Measurements from ENCODE around the gene CLK4.

Gene CLK4

GRCh38 chr5:178606269-178606668 is 20.6 kb downstream of the CLK4 start:
- in situ Hi-C loops (cut with MboI; ENCODE audit: low pct_unique_long_range_greater_than_20kb, low sequenced_read_pairs, unreplicated experiment) = no loop called here
- no peak for TF ChIP-seq CTCF (IDR thresholded peaks at IDR 0.05; ENCODE audit: extremely low read depth, insufficient read depth, missing control alignments)

GRCh38 chr5:178605788-178606187 is 21.1 kb downstream of the CLK4 start:
- DNase-seq (ENCODE audit: low spot score) = no peak
- TF ChIP-seq CTCF (IDR thresholded peaks at IDR 0.05; ENCODE audit: extremely low read depth, insufficient read depth, missing control alignments) = no peak
- in situ Hi-C loops (cut with MboI; ENCODE audit: low pct_unique_long_range_greater_than_20kb, low sequenced_read_pairs, unreplicated experiment) = no loop called here

More at GRCh38 chr5:178606269-178606668, 20.6 kb downstream of the CLK4 start:
- DNase-seq (ENCODE audit: low spot score) = no peak

GRCh38 chr5:178602752-178603151 is 24.1 kb downstream of the CLK4 start:
- no peak for DNase-seq (ENCODE audit: low spot score)
- no peak for TF ChIP-seq CTCF (IDR thresholded peaks at IDR 0.05; ENCODE audit: extremely low read depth, insufficient read depth, missing control alignments)
- in situ Hi-C loops (cut with MboI; ENCODE audit: low pct_unique_long_range_greater_than_20kb, low sequenced_read_pairs, unreplicated experiment) = no loop called here

GRCh38 chr5:178595750-178596149 is 31.1 kb downstream of the CLK4 start:
- no peak for DNase-seq (ENCODE audit: low spot score)
- TF ChIP-seq CTCF (IDR thresholded peaks at IDR 0.05; ENCODE audit: extremely low read depth, insufficient read depth, missing control alignments) = no peak
- in situ Hi-C loops (cut with MboI; ENCODE audit: low pct_unique_long_range_greater_than_20kb, low sequenced_read_pairs, unreplicated experiment) = no loop called here

- no peak for DNase-seq (ENCODE audit: low spot score)
- no peak for TF ChIP-seq CTCF (IDR thresholded peaks at IDR 0.05; ENCODE audit: extremely low read depth, insufficient read depth, missing control alignments)
- in situ Hi-C loops (cut with MboI; ENCODE audit: low pct_unique_long_range_greater_than_20kb, low sequenced_read_pairs, unreplicated experiment) = no loop called here
Measured at GRCh38 chr5:178595150-178595549, 31.7 kb downstream of the CLK4 start.

- TF ChIP-seq CTCF (IDR thresholded peaks at IDR 0.05; ENCODE audit: extremely low read depth, insufficient read depth, missing control alignments) = no peak
- in situ Hi-C loops (cut with MboI; ENCODE audit: low pct_unique_long_range_greater_than_20kb, low sequenced_read_pairs, unreplicated experiment) = no loop called here
- DNase-seq (ENCODE audit: low spot score) = no peak
Measured at GRCh38 chr5:178590924-178591423, 35.9 kb downstream of the CLK4 start.

Measured in GM13977 (cell line).